ENCODE measurements around the gene STRAP.

STRAP gene

DNA sequence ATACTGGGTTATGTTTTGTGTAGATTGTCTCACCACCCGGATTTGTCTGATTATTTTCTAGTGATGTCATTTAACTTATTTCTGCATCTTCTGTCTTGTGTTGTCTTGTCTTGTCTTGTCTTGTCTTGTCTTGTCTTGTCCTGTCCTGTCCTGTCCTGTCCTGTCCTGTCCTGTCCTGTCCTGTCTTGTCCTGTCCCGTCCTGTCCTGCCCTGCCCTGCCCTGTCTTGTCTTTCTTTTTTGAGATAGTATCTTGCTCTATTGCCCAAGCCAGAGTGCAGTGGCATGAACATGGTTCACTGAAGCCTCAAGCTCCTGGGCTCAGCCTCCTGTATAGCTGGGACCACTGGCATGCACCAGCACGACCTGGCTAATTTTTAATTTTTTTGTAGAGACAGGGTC is 54.6 kb downstream of the STRAP start:
- Histone ChIP-seq H3K79me2 (ENCODE audit: insufficient read depth, low read length) (no peaks in the 10 kb centered on the region), H3K9me3 (ENCODE audit: insufficient read depth, low read length) (no peaks in the 10 kb centered on the region), H3K27me3 (ENCODE audit: low read length) (no peaks in the 10 kb centered on the region), H3F3A (ENCODE audit: insufficient read depth) (no peaks in the 10 kb centered on the region; the same call in 1 of the 2 replicates), H3K9me2 (replicated peaks; ENCODE audit: insufficient read depth, low read length) (no peaks in the 10 kb centered on the region), H3K4me3 (ENCODE audit: insufficient read depth, low read length, poor library complexity, severe bottlenecking) (no peak overlapping the region), H4K20me1 (ENCODE audit: low read depth, low read length) (no peaks in the 10 kb centered on the region), H3K9ac (ENCODE audit: low read length) (no peak overlapping the region), H3K4me2 (ENCODE audit: low read depth, low read length, poor library complexity, severe bottlenecking) (no peak overlapping the region), H3K36me3 (ENCODE audit: low read length) (0 out of 2 replicates have a peak, but pooled peaks cover 4% of the 10 kb centered on the region), H2AFZ (ENCODE audit: low read depth, low read length, severe bottlenecking) (no peak overlapping the region), H3K27ac (ENCODE audit: low read depth, low read length) (no peak overlapping the region)
- no peak for TF ChIP-seq EZH2phosphoT487 (conservative IDR thresholded peaks at IDR 0.05; ENCODE audit: low read length)
- no peak for TF ChIP-seq CTCF (IDR thresholded peaks at IDR 0.05; ENCODE audit: insufficient read depth, low read length, poor library complexity, severe bottlenecking)

- Histone ChIP-seq H3K27me3 (ENCODE audit: low read length) (no peaks in the 10 kb centered on the region), H2AFZ (ENCODE audit: low read depth, low read length, severe bottlenecking) (no peak overlapping the region), H3K27ac (ENCODE audit: low read depth, low read length) (no peak overlapping the region), H3K9ac (ENCODE audit: low read length) (no peak overlapping the region), H3K4me3 (ENCODE audit: insufficient read depth, low read length, poor library complexity, severe bottlenecking) (no peak overlapping the region), H3K79me2 (ENCODE audit: insufficient read depth, low read length) (no peaks in the 10 kb centered on the region), H3K9me2 (replicated peaks; ENCODE audit: insufficient read depth, low read length) (no peaks in the 10 kb centered on the region), H3K4me2 (ENCODE audit: low read depth, low read length, poor library complexity, severe bottlenecking) (no peak overlapping the region), H3F3A (ENCODE audit: insufficient read depth) (no peaks in the 10 kb centered on the region; the same call in 1 of the 2 replicates), H3K36me3 (ENCODE audit: low read length) (0 out of 2 replicates have a peak, but pooled peaks cover 4% of the 10 kb centered on the region), H3K9me3 (ENCODE audit: insufficient read depth, low read length) (no peaks in the 10 kb centered on the region), H4K20me1 (ENCODE audit: low read depth, low read length) (no peaks in the 10 kb centered on the region)
- TF ChIP-seq CTCF (IDR thresholded peaks at IDR 0.05; ENCODE audit: insufficient read depth, low read length, poor library complexity, severe bottlenecking) (no peak), EZH2phosphoT487 (conservative IDR thresholded peaks at IDR 0.05; ENCODE audit: low read length) (no peak)
These were observed 55.7 kb downstream of the STRAP start for GRCh38 chr12:15937902-15938301.

GRCh38 chr12:15939111-15939510 is 56.9 kb downstream of the STRAP start:
- no peaks in the 10 kb centered on the region for H3K79me2 ChIP-seq (ENCODE audit: insufficient read depth, low read length)
- H3K27me3 ChIP-seq (ENCODE audit: low read length) = no peaks in the 10 kb centered on the region
- H3K9me3 ChIP-seq (ENCODE audit: insufficient read depth, low read length) = no peaks in the 10 kb centered on the region
- TF ChIP-seq EZH2phosphoT487 (conservative IDR thresholded peaks at IDR 0.05; ENCODE audit: low read length) (no peak), CTCF (IDR thresholded peaks at IDR 0.05; ENCODE audit: insufficient read depth, low read length, poor library complexity, severe bottlenecking) (no peak)
- no peaks in the 10 kb centered on the region for H3K9me2 ChIP-seq (replicated peaks; ENCODE audit: insufficient read depth, low read length)
- H3K9ac ChIP-seq (ENCODE audit: low read length) = no peak overlapping the region
- 0 out of 2 replicates have a peak, but pooled peaks cover 4% of the 10 kb centered on the region for H3K36me3 ChIP-seq (ENCODE audit: low read length)
- no peak overlapping the region for H3K27ac ChIP-seq (ENCODE audit: low read depth, low read length)
- H3F3A ChIP-seq (ENCODE audit: insufficient read depth) = no peaks in the 10 kb centered on the region; the same call in 1 of the 2 replicates
- no peak overlapping the region for H3K4me3 ChIP-seq (ENCODE audit: insufficient read depth, low read length, poor library complexity, severe bottlenecking)
- no peak overlapping the region for H2AFZ ChIP-seq (ENCODE audit: low read depth, low read length, severe bottlenecking)
- H4K20me1 ChIP-seq (ENCODE audit: low read depth, low read length) = no peaks in the 10 kb centered on the region
- H3K4me2 ChIP-seq (ENCODE audit: low read depth, low read length, poor library complexity, severe bottlenecking) = no peak overlapping the region
